Stimulated activated CD8-positive, alpha-beta memory T cell treated with anti-CD3 and anti-CD28 coated beads, Interleukin-15, amount 100 ng/mL, for 48 hours (primary cell): ENCODE results near the gene KCNF1.

ENCODE experiments used
- DNase-seq, 2 donors: peaks; one replicate each; pipeline ENCODE4 v3.0.0-alpha.2; 2020; ENCODE audit warnings: low read depth in 2 of 2

KCNF1 gene

GRCh38 chr2:10905006-10905861, 6.5 kb upstream of the KCNF1 start:
- DNase-seq = no peak

GRCh38 chr2:10905862-10906143, 5.9 kb upstream of the KCNF1 start:
- no peak for DNase-seq

DNA sequence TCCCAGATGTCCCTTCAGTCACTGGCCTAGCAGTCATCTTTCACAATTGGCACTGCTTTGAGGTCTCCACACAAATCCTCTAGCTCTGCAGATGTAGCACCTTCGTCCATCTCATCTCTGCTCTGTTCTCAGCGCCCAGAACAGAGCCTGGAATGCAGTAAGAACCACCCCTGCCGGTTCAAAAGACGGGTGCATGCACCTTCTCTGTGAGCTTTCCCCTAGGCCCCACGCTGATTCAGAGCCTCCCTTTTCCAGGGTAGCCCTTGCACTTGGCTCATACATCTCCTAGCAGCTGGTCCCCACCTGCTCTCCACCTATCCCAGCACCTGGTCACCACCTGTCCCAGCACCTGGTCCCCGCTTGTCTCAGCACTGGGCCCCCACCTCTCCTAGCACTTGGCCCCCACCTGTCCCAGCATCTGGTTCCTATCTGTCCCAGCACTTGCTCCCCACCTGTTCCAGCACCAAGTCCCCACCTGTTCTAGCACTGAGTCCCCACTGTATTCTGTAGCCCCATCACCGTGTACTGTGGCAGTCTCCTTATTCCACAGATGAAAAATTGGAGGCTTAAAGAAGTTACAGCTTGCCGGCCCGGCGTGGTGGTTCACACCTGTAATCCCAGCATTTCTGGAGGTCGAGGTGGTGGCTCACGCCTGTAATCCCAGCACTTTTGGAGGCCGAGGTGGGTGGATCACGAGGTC, 4.7 kb upstream of the KCNF1 start:
- DNase-seq = no peak

DNA sequence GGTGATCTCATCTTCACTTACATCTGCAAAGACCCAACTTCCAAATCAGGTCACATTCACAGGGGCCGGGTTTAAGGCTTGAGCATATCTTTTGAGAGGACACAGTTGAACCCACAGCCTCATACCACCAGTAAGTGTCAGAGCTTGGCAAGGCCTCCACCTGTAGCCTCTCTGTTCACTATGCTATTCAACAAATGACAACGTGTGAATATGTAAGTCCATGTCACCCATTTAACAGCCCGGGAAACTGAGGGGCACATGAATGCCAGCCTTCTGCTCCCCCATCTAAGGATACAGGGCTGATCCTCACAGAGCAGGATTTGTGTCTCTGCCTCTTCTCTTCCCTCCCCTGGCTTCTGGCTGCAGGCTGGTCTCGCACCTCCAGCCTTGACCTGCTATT, 3.5 kb upstream of the KCNF1 start:
- DNase-seq = no peak

GRCh38 chr2:10909050-10909995, 2.4 kb upstream of the KCNF1 start:
- DNase-seq = no peak

DNA sequence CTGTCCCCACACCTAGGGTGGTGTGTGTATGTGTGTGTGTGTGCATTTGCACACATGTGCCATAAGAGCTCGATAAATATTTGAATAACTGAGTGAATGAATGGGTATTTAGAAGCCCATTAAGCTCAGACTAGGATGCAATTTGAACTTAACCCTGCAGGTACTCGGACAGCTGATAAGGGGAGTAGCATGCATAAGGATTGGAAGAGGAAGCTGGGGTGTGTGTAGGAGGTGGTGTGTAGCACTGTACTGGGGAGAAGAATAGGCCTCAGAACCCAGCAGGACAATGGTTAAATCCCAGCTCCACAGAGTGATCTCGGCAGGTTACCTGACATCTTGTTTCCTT, 1.8 kb upstream of the KCNF1 start:
- DNase-seq = no peak

DNA sequence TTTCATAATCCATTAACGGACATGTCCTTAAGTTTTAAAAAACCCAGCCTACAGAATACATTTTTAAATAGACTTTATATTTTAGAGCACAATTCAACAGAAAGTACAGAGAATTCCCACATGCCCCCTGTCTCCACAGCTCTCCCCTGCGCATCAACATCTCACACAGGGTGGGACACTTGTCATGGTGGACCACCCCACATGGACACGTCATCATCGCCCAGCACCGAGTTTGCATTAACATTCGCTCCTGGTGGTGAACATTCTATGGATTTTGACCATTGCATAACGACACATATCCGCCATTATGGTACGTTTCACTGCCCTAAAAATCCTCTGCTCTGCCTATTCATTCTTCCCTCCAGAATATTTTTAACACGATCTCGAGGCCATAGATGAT, 1.1 kb upstream of the KCNF1 start:
- DNase-seq = no peak

GRCh38 chr2:10912076-10912731, 470 bp downstream of the KCNF1 start:
- DNase-seq = no peak

DNA sequence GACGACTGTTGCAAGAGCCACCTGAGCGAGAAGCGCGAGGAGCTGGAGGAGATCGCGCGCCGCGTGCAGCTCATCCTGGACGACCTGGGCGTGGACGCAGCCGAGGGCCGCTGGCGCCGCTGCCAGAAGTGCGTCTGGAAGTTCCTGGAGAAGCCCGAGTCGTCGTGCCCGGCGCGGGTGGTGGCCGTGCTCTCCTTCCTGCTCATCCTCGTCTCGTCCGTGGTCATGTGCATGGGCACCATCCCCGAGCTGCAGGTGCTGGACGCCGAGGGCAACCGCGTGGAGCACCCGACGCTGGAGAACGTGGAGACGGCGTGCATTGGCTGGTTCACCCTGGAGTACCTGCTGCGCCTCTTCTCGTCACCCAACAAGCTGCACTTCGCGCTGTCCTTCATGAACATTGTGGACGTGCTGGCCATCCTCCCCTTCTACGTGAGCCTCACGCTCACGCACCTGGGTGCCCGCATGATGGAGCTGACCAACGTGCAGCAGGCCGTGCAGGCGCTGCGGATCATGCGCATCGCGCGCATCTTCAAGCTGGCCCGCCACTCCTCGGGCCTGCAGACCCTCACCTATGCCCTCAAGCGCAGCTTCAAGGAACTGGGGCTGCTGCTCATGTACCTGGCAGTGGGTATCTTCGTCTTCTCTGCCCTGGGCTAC, 1.2 kb downstream of the KCNF1 start:
- no peak for DNase-seq

GRCh38 chr2:10913501-10914271, 2.0 kb downstream of the KCNF1 start:
- no peak for DNase-seq

- no peak for DNase-seq
Measured at GRCh38 chr2:10914272-10914693, 2.5 kb downstream of the KCNF1 start.

DNA sequence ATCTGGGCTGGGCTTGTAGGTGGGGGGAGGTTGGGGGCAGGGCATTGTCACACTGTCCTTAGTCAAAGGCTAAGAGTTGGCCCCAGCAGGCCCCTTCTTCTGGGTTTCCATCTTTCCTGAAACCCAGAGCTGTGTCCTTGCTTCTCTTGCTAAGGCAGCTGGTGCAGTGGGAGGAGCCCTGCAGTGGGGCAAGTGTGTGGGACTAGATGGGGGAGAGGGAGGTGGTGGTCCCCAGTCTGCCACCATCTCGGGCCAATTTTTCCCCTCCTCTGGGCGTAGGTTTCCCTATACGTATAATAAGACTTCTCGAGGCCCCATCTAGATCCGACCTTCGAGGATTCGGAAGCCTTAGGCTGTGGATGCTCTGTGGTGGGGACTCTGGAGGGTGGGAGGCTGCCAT, 3.5 kb downstream of the KCNF1 start:
- DNase-seq = no peak

DNA sequence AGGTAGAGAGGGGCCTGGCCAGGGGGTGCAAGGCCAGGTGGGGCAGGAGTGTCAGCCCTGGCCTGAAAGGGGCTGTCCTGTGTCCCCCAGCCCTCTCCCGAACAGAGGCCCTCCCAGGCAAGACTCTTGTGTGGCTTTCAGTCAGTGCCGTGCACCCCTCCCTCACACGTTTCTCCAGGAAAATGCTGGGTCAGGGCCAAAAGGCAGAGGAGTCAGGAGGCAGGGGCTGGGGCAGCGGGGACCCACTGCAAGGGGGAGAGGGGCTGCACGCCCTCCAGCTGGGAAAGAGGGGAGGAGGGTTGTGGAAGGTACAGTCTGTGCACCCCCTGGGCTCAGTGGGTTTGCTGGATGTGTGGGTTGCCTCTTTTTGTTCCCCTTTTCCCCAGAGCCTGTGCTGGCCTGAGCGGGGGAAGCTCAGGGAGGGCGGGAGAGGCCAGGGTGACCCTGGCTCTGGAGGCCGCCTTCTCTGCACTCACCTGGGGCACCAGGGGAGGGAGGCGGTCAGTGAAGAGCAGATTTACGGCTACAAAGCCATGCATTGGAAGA, 4.1 kb downstream of the KCNF1 start:
- DNase-seq = no peak

DNA sequence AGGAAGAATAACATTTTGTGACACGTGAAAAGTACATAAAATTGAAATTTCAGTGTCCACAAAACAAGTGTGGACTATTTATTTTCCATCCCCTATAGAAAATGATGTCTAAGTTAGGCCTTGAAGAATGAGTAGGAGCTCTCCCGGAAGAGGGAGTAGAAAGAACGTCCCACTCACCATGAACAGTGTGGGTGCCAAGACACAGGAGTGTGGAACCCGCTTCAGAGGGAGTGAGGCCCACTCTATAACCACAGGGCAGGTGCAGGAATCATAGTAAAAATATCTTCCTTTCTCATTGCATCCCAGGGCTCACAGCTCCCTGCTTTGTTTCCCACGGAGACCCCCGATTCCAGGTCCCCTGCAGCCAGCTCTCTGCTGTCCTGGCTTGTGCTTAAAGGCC, 5.2 kb downstream of the KCNF1 start:
- DNase-seq = no peak

DNA sequence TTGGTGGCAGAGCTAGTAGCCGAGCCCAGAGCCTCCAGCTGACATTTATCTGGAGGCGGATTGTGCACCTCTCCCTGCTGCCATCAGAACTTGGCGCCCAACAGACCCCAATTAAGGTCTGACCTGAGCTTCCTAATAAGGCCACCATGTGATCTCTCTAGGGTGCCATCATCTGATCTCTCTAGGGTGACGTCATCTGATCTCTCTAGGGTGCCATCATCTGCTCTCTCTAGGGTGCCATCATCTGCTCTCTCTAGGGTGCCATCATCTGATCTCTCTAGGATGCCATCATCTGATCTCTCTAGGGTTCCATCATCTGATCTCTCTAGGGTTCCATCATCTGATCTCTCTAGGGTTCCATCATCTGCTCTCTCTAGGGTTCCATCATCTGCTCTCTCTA, 6.2 kb downstream of the KCNF1 start:
- no peak for DNase-seq

DNA sequence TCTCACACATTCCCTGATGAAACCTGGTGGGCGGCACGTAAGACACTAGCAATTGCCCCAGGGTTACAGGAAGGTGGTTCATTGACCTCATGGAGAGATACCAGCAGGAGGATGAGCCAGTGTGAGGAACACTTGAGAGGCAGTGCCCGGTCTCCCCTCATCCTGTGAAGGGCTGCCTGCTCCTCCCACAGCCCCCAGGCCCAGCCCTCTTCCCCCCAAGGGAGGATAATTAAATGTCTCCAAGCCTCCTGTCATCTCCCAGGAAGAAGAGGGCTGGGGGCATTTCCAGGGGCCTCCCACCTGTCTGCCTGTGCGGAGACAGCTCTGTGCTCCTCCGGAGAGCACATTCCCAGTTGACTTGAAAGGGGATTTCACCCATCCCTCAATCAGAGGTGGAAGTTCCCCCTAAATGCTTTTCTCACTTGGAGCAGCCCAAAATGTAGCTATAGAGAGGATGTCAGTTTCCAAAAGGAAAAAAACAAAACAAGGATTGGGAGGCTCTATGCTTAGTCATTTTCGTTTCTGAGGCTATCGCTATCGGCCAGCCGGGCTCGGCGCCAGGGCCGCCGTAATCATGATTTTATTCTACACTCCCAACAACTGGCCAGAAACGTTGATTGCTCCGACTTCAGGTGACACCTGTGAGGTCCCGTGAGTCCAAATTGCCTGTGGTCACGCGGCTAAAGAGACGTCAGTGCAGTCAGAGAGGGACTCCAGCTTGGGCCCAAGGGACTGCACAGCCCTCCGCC, 7.1 kb downstream of the KCNF1 start:
- no peak for DNase-seq

- DNase-seq = no peak
Measured at GRCh38 chr2:10919410-10919770, 7.7 kb downstream of the KCNF1 start.

- DNase-seq = no peak
Measured at GRCh38 chr2:10919771-10920621, 8.3 kb downstream of the KCNF1 start.
